HL-60 (cell line): ENCODE data around the gene TTLL1.
A peak's percentile ranks its signal among the peaks of the same experiment; 100 is the strongest.

ENCODE experiments used
- DNase-seq, 2 experiments: peaks; one replicate each; pipeline ENCODE4 v3.0.0-alpha.2; 2010 to 2020; ENCODE audit warnings: low read depth in 1 of 2, low spot score in 1 of 2
- H3K27ac ChIP-seq: fragments of 250-450 bp; sonication (Bioruptor Pico); replicated peaks from 2 replicates; pipeline ENCODE4 v1.5.1; 2020; ENCODE audit warnings: mild to moderate bottlenecking, moderate library complexity
- H3K27me3 ChIP-seq: fragments of 250-450 bp; sonication (Bioruptor Pico); 2 replicates; pipeline ENCODE4 v1.5.1; 2021; ENCODE audit warnings: mild to moderate bottlenecking, moderate library complexity; ENCODE audit not compliant: insufficient read depth, poor library complexity, severe bottlenecking
- H3K4me3 ChIP-seq: replicated peaks from 2 replicates; pipeline ENCODE4 v1.5.1; 2011; ENCODE audit warnings: mild to moderate bottlenecking, control low read depth, low read length; ENCODE audit not compliant: insufficient read depth
- CTCF ChIP-seq: IDR thresholded peaks from one replicate; pipeline ENCODE4 v1.5.1; 2011; ENCODE audit warnings: low read length, control low read depth, inconsistent platforms; ENCODE audit not compliant: insufficient read depth
- GABPA ChIP-seq: IDR thresholded peaks from 2 replicates; pipeline ENCODE4 v1.6.1; 2012; ENCODE audit warnings: low read depth
- POLR2AphosphoS5 ChIP-seq: IDR thresholded peaks from 2 replicates; pipeline ENCODE4 v1.6.1; 2012; ENCODE audit warnings: low read depth
- REST ChIP-seq: IDR thresholded peaks from 2 replicates; pipeline ENCODE4 v1.6.1; 2012; ENCODE audit warnings: low read depth; ENCODE audit not compliant: insufficient replicate concordance
- SPI1 ChIP-seq: IDR thresholded peaks from 2 replicates; pipeline ENCODE4 v1.6.1; 2012; ENCODE audit warnings: low read depth, mild to moderate bottlenecking, borderline replicate concordance
- long read RNA-seq: library from polyadenylated mRNA; unstranded; transcript quantifications from one replicate; pipeline ENCODE4 v2.0.0, GENCODE V29; 2020

Gene TTLL1
- long read RNA-seq, transcript TTLL1-201 (11 exons, 1,645 nt): major isoform, 113 of 155 reads
- long read RNA-seq, partial matches to known transcripts: 4 of 155 reads
- long read RNA-seq, other reads (novel, unspliced or antisense): 38 of 155 reads

- no peaks in the 10 kb centered on the region for H3K27me3 ChIP-seq
- peak within 1 kb of the TSS; percentile 96 for H3K4me3 ChIP-seq
- peak within 1 kb of the TSS; percentile 59 for H3K27ac ChIP-seq
- TF ChIP-seq CTCF (no peak), POLR2AphosphoS5 (peak; percentile 53; the same call in 1 of the 2 replicates), SPI1 (no peak), GABPA (peak; percentile 91), REST (no peak)
- peak; percentile 87 to 94 for DNase-seq
These were observed at the start of gene TTLL1 for GRCh38 chr22:43088984-43089717. TSS of gene TTLL1 (minus strand) at chr22:43089391. CDS start at chr22:43075586, 13,805 bp downstream.

- TF ChIP-seq CTCF: no peak
- TF ChIP-seq POLR2AphosphoS5: no peak
- no peak for TF ChIP-seq SPI1
- no peak overlapping the region for H3K4me3 ChIP-seq
- no peaks in the 10 kb centered on the region for H3K27me3 ChIP-seq
- no peak for DNase-seq
- H3K27ac ChIP-seq: peak overlapping the region; percentile 57
These were observed 47.6 kb upstream of the TTLL1 start for GRCh38 chr22:43136801-43137200.

- no peak for DNase-seq
- no peak overlapping the region for H3K4me3 ChIP-seq
These were observed 47.1 kb upstream of the TTLL1 start for GRCh38 chr22:43136255-43136654.

More at GRCh38 chr22:43136255-43136654, 47.1 kb upstream of the TTLL1 start:
- Histone ChIP-seq H3K27me3 (no peaks in the 10 kb centered on the region), H3K27ac (peak overlapping the region; percentile 57)
- TF ChIP-seq POLR2AphosphoS5 (no peak), GABPA (no peak), CTCF (peak; percentile 61), SPI1 (peak; percentile 14; the same call in 1 of the 2 replicates), REST (no peak)
